HG02852 (cell line): Measurements from ENCODE around the gene TOX2.

Experiments used
- ATAC-seq: cut with Tn5 transposase; IDR thresholded peaks from one replicate; pipeline ENCODE4 v1.9.1; 2021; ENCODE audit warnings: mild to moderate bottlenecking, moderate library complexity; ENCODE audit not compliant: unreplicated experiment

The TOX2 gene

GRCh38 chr20:44117296-44118184, 202.9 kb downstream of the TOX2 start:
- no peak for ATAC-seq

- no peak for ATAC-seq
Measured at GRCh38 chr20:44118185-44119033, 203.8 kb downstream of the TOX2 start.
